K562 (cell line): Measurements from ENCODE around the gene PRR35. TPM values are rescaled to one million over a fixed set of nuclear protein-coding genes. Genes with fewer than 3 reads are reported as not detected.

ENCODE experiments used
- CEBPB ChIP-seq: fragments of 450-650 bp; IDR thresholded peaks from 2 replicates; pipeline ENCODE4 v1.6.1; 2016; ENCODE audit warnings: missing genetic modification characterization, missing compliant biosample characterization
- GATA2 ChIP-seq: sonication (generic); formaldehyde crosslinking; IDR thresholded peaks from 2 replicates; pipeline ENCODE4 v1.4.0; 2020; ENCODE audit warnings: mild to moderate bottlenecking, missing genetic modification reagents
- HDAC2 ChIP-seq: fragments of 450-650 bp; IDR thresholded peaks from 2 replicates; pipeline ENCODE4 v1.6.1; 2016; ENCODE audit warnings: mild to moderate bottlenecking
- MTA1 ChIP-seq: fragments of 450-650 bp; IDR thresholded peaks from 2 replicates; pipeline ENCODE4 v1.6.1; 2017; ENCODE audit warnings: borderline replicate concordance
- SETDB1 ChIP-seq: IDR thresholded peaks from one replicate; pipeline ENCODE4 v1.6.1; 2012; ENCODE audit warnings: low read length, control low read depth, inconsistent platforms
- SIX5 ChIP-seq, 2 experiments: IDR thresholded peaks; 2 replicates each; pipeline ENCODE4 v1.6.1; 2011; ENCODE audit warnings: low read length in 2 of 2, borderline replicate concordance in 1 of 2, low read depth in 1 of 2, mild to moderate bottlenecking in 1 of 2, moderate library complexity in 1 of 2; ENCODE audit not compliant: insufficient read depth in 1 of 2
- ZFP30 ChIP-seq: fragments of 250-450 bp; sonication (Bioruptor Pico); IDR thresholded peaks from 2 replicates; pipeline ENCODE4 v1.8.0; 2022; ENCODE audit warnings: moderate library complexity, mild to moderate bottlenecking, inconsistent platforms, borderline replicate concordance
- polyA plus RNA-seq, 8 experiments: library from polyadenylated mRNA; depleted of rRNA in 4 of 8; stranded (reverse) in 5 of 8; unstranded in 3 of 8; fragments of >200 nt; fragmentation: Nextera tagmentation in 2 of 8; fragmentation: Illumina TruSeq in 1 of 8; extraction: Ambion mirVana in 2 of 8; extraction: Trizol in 1 of 8; gene quantifications; 2 replicates each; pipeline versions ENCODE4 v1.2.1 to v1.2.3, GENCODE V29; 2011 to 2014; ENCODE audit warnings: inconsistent platforms in 1 of 8, missing spikeins in 1 of 8
- total RNA-seq, 7 experiments: library from RNA; depleted of rRNA in 6 of 7; stranded (reverse); fragments of >200 nt in 6 of 7; fragmentation: Illumina TruSeq in 2 of 7; extraction: Trizol in 2 of 7; gene quantifications; 2 replicates each; pipeline versions ENCODE4 v1.2.1 to v1.2.3, GENCODE V29; 2011 to 2021; ENCODE audit warnings: low replicate concordance in 1 of 7
- TF ChIP-seq, protein P1 (sequence below): sonication (generic); formaldehyde crosslinking; IDR thresholded peaks from 2 replicates; pipeline ENCODE4 v1.8.0; 2022; ENCODE audit warnings: mild to moderate bottlenecking, missing genetic modification reagents
- TF ChIP-seq, protein P2 (sequence below): fragments of 150-350 bp; conservative IDR thresholded peaks from 2 replicates; pipeline ENCODE4 v1.6.1; 2014; ENCODE audit warnings: low read length
- TF ChIP-seq, protein P3 (sequence below): fragments of 450-650 bp; IDR thresholded peaks from 2 replicates; pipeline ENCODE4 v1.6.1; 2016; ENCODE audit warnings: low read depth, mild to moderate bottlenecking, moderate library complexity
- TF ChIP-seq, protein P4 (sequence below): sonication (generic); formaldehyde crosslinking; IDR thresholded peaks from 2 replicates; pipeline ENCODE4 v1.8.1; 2023; ENCODE audit warnings: mild to moderate bottlenecking, missing genetic modification reagents
- TF ChIP-seq, protein P5 (sequence below): fragments of 250-450 bp; sonication (Bioruptor Pico); IDR thresholded peaks from 2 replicates; pipeline ENCODE4 v1.4.0; 2020

PRR35 gene
- total and polyA plus RNA-seq, 9 of the 15 experiments (the other 6 are each of a cell fraction or from before 2014, with no cell fraction given) = 0.17 to 0.45 (median 0.21) TPM; not detected in 5

DNA sequence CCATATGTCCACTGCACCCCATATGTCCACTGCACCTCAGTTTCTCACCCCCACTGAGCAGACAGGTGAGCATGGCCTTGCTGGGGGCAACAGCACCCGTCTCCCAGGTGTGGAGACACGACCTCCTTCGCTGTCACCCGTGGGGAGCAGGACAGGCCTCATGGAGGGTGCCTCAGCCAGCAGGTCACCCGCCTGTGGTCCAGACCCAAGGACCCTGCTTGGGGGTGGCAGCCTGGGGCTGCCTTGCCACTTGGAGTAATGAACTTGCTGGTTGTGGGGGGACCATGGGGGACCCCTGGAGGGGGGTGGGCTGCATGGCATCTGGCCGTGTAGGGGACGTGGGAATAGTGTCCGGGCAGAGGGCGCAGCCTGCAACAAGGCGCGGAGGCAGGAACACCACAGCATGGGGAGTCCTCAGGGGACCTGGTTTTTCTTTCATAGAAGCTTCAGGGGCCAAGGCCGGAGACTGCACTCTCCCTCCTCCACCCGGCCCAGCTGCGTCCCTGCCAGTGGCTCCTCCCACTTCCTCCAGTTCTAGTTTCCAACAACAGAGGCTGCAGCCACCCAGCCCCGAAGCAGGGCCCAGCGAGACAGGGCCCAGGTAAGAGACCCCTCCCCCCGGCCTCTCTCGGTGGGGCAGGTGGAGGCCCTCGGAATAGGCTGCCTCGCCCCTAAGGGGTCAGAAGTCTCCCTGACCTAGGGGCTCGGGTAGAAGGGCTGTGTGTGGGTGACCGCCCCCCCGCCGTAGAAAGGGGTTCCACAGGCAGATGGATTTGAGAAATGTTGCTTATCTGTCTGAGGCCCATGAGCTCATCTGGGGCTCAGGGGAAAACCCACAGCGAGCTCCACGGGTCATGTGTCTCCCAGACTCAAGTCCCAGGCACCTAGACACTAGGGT lies 6.5 kb downstream of the PRR35 start, which contains the start of gene NHLRC4 (continued):
- TF ChIP-seq, protein P1, sequence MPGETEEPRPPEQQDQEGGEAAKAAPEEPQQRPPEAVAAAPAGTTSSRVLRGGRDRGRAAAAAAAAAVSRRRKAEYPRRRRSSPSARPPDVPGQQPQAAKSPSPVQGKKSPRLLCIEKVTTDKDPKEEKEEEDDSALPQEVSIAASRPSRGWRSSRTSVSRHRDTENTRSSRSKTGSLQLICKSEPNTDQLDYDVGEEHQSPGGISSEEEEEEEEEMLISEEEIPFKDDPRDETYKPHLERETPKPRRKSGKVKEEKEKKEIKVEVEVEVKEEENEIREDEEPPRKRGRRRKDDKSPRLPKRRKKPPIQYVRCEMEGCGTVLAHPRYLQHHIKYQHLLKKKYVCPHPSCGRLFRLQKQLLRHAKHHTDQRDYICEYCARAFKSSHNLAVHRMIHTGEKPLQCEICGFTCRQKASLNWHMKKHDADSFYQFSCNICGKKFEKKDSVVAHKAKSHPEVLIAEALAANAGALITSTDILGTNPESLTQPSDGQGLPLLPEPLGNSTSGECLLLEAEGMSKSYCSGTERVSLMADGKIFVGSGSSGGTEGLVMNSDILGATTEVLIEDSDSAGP = no peak
- TF ChIP-seq, protein P2, sequence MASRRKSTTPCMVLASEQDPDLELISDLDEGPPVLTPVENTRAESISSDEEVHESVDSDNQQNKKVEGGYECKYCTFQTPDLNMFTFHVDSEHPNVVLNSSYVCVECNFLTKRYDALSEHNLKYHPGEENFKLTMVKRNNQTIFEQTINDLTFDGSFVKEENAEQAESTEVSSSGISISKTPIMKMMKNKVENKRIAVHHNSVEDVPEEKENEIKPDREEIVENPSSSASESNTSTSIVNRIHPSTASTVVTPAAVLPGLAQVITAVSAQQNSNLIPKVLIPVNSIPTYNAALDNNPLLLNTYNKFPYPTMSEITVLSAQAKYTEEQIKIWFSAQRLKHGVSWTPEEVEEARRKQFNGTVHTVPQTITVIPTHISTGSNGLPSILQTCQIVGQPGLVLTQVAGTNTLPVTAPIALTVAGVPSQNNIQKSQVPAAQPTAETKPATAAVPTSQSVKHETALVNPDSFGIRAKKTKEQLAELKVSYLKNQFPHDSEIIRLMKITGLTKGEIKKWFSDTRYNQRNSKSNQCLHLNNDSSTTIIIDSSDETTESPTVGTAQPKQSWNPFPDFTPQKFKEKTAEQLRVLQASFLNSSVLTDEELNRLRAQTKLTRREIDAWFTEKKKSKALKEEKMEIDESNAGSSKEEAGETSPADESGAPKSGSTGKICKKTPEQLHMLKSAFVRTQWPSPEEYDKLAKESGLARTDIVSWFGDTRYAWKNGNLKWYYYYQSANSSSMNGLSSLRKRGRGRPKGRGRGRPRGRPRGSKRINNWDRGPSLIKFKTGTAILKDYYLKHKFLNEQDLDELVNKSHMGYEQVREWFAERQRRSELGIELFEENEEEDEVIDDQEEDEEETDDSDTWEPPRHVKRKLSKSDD = no peak
- TF ChIP-seq CEBPB (tag) (0 out of 2 replicates have a peak, but pooled peaks have one; percentile 12), SIX5 (IDR thresholded peaks at IDR 0.05; ENCODE audit: borderline replicate concordance in 1 of 2, insufficient read depth in 1 of 2, low read depth in 1 of 2, low read length in 2 of 2) (no peak), HDAC2 (peak; percentile 80), GATA2 (CRISPR knock-in tag) (peak; percentile 76), ZFP30 (CRISPR knock-in tag) (no peak), MTA1 (peak; percentile 82), SETDB1 (no peak)
- TF ChIP-seq, protein P3, sequence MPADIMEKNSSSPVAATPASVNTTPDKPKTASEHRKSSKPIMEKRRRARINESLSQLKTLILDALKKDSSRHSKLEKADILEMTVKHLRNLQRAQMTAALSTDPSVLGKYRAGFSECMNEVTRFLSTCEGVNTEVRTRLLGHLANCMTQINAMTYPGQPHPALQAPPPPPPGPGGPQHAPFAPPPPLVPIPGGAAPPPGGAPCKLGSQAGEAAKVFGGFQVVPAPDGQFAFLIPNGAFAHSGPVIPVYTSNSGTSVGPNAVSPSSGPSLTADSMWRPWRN = no peak
- TF ChIP-seq, protein P4, sequence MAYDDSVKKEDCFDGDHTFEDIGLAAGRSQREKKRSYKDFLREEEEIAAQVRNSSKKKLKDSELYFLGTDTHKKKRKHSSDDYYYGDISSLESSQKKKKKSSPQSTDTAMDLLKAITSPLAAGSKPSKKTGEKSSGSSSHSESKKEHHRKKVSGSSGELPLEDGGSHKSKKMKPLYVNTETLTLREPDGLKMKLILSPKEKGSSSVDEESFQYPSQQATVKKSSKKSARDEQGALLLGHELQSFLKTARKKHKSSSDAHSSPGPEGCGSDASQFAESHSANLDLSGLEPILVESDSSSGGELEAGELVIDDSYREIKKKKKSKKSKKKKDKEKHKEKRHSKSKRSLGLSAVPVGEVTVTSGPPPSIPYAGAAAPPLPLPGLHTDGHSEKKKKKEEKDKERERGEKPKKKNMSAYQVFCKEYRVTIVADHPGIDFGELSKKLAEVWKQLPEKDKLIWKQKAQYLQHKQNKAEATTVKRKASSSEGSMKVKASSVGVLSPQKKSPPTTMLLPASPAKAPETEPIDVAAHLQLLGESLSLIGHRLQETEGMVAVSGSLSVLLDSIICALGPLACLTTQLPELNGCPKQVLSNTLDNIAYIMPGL (CRISPR knock-in tag) = no peak
- TF ChIP-seq, protein P5, sequence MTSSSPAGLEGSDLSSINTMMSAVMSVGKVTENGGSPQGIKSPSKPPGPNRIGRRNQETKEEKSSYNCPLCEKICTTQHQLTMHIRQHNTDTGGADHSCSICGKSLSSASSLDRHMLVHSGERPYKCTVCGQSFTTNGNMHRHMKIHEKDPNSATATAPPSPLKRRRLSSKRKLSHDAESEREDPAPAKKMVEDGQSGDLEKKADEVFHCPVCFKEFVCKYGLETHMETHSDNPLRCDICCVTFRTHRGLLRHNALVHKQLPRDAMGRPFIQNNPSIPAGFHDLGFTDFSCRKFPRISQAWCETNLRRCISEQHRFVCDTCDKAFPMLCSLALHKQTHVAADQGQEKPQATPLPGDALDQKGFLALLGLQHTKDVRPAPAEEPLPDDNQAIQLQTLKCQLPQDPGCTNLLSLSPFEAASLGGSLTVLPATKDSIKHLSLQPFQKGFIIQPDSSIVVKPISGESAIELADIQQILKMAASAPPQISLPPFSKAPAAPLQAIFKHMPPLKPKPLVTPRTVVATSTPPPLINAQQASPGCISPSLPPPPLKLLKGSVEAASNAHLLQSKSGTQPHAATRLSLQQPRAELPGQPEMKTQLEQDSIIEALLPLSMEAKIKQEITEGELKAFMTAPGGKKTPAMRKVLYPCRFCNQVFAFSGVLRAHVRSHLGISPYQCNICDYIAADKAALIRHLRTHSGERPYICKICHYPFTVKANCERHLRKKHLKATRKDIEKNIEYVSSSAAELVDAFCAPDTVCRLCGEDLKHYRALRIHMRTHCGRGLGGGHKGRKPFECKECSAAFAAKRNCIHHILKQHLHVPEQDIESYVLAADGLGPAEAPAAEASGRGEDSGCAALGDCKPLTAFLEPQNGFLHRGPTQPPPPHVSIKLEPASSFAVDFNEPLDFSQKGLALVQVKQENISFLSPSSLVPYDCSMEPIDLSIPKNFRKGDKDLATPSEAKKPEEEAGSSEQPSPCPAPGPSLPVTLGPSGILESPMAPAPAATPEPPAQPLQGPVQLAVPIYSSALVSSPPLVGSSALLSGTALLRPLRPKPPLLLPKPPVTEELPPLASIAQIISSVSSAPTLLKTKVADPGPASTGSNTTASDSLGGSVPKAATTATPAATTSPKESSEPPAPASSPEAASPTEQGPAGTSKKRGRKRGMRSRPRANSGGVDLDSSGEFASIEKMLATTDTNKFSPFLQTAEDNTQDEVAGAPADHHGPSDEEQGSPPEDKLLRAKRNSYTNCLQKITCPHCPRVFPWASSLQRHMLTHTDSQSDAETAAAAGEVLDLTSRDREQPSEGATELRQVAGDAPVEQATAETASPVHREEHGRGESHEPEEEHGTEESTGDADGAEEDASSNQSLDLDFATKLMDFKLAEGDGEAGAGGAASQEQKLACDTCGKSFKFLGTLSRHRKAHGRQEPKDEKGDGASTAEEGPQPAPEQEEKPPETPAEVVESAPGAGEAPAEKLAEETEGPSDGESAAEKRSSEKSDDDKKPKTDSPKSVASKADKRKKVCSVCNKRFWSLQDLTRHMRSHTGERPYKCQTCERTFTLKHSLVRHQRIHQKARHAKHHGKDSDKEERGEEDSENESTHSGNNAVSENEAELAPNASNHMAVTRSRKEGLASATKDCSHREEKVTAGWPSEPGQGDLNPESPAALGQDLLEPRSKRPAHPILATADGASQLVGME = no peak
